GM18519 (cell line): ENCODE data around the gene ALKBH8.

ENCODE experiments used
- ATAC-seq: cut with Tn5 transposase; IDR thresholded peaks from one replicate; pipeline ENCODE4 v1.9.1; 2021; ENCODE audit warnings: mild to moderate bottlenecking, moderate library complexity; ENCODE audit not compliant: unreplicated experiment, low FRiP score

Gene ALKBH8, protein sequence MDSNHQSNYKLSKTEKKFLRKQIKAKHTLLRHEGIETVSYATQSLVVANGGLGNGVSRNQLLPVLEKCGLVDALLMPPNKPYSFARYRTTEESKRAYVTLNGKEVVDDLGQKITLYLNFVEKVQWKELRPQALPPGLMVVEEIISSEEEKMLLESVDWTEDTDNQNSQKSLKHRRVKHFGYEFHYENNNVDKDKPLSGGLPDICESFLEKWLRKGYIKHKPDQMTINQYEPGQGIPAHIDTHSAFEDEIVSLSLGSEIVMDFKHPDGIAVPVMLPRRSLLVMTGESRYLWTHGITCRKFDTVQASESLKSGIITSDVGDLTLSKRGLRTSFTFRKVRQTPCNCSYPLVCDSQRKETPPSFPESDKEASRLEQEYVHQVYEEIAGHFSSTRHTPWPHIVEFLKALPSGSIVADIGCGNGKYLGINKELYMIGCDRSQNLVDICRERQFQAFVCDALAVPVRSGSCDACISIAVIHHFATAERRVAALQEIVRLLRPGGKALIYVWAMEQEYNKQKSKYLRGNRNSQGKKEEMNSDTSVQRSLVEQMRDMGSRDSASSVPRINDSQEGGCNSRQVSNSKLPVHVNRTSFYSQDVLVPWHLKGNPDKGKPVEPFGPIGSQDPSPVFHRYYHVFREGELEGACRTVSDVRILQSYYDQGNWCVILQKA

DNA sequence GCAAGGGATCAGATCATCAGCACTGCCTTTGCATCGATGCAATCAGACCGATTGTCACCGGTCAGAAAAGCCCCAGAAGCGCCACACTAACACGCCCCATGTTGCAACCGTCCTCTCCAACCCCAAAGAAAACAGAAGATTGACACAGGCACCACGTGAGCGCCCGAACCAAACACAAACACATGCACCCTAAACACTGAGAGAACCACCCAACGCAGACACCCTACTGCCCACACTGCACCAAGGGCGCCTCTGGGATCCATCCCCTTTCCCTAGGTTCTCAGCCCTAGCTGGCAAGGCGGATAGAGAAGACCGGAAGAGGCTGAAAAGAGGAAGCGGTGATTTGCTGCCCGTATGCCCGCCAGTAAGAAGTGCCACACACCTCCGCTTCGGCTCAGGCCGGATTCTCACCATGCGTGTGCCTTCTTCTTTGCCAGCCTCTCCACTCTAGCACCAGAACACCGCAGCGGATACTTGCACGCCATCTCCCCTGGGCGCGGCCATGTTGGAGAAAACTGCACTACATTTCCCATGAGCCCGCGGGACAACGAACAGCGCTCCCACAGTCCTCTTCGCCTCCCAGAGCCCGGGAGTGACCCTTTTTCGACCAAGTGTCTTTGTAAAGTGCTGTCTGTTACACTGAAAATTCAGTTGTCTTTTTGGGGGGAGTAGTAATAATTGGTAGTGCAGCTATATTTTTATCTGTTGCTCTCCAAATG is at the start of gene ALKBH8:
ALKBH8 (minus strand) TSS at position 517 of the 719 bp plus-strand sequence. CDS start 4,842 bp downstream, outside the sequence.
- ATAC-seq: peak; percentile 56

DNA sequence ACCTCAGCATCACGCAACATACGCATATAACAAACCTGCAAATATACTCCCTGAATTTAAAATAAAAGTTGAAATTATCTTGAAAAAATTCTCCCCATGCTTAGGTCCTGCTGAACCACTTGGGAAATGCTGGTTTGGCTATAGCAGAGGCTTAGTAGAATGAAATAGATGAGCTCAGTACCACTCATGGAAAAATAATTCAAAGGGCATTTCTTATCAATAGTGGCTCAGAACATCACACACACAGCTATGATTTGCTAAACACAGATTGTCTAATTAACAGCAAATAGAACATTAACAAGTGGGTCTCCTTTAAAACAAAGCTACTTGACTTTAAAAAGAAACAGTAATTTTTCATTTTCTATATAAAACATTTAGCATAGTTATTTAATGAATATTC is 46.9 kb upstream of the ALKBH8 start:
- no peak for ATAC-seq

DNA sequence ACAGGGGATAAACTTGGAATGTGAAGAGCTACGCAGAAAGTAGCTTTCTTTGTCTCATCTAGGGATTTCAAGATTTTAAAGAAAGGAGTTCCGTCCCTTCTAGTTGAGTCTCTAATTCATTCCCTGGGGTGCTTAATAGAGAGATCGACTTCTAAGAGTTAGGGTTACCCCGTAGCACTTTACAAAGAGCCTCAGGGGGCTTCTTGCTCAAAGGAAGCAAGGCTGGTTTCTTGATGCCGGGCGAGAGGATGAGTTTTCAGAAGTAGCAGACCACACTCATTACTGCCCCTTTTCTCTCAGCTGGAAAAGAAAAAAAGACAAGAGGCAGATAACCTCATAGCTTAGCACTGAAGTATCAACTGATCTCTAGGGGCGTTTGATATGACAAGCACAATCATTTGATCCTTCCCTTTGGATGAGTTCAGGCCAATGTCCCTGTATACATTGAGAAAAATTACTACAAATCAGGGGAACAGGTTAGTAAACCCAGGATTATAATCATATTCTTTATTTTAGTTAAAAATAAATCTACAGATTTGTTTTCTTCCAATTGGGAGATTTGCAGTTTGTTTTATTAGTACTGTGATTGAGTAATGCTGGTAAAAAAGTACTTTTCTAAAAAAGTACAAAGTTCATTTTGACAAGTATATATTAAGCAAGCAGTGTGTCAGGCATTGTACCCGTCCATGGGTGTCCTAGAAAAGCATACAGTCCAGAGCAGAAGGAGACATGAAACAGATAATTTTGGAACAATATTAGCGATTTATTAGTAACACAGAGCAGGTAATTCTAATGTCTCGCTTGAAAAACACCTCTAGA is 44.1 kb upstream of the ALKBH8 start:
- no peak for ATAC-seq

DNA sequence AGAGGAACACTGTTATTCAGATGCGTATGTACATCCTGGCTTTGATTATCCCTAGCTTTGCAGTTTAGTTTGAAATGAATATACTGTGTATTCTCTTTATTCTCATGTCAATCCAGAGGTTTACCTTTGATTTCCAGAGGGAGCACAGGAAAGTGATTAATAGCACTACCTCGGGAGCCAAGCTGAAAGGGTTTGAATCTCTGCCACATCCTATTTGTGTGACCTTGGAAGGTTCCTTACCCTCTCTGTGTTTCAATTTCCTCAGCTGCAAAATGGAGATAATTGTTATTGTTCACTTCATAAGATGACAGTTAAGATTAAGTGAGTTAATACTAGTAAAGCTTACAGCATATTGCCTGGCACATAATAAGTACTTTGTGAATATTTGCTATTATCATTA is 43.3 kb upstream of the ALKBH8 start:
- no peak for ATAC-seq

DNA sequence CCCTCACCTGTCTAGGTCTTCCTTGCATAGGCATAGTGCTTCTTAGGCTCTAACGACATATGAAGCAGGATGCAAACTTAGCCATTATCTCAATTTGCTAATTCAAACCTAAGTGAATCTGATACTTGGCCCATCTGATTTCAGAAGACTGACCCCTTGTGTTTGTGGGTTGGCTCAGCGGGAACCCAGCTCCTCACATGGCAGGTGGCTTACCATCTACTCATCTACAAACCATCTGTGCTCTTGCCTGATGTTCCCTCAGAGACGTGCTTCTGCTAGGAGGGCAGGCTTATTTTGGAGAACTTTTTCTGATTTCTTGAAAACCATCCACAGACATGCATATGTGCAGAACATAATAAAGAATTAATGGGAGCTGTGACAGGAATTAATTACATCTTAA is 40.6 kb upstream of the ALKBH8 start:
- ATAC-seq: no peak

DNA sequence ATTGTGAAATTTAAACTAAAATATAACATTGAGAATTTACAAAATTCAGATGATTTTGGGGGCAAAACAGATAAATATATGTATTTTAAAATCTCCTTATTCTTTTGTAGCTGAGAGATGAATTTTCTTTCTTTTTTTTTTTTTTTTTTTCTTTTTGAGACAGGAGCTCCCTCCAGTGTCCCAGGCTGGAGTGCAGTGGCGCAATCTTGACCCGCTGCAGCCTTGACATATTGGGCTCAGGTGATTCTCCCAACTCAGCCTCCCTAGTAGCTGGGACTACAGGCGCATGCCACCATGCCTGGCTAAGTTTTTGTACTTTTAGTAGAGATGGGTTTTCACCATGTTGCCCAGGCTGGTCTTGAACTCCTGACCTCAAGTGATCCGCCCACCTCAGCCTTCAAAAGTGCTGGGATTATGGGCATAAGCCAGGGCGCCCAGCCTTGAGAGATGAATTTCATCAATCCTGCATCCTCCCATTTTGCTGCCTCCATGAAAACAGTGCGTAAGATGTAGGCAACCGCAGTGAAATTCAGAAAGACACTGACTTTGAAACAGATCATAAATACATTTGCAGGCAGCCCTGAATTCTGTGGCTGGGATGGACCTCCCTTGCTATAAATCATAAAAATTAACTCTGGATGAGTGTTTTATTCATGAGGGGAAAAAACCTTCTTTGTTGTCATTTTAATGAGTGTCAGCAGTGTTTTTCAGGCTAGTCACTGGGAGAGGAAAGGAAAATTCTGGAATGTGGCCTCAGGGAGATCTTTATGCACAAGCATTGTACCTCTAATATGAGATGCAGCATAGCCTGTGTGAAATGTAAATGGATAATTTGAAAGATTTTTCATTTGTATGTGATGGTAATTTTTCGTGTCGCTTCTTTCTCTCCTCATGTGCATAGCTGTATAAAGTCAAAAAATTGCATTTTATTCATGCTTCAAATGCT is 39.8 kb upstream of the ALKBH8 start:
- ATAC-seq: no peak

DNA sequence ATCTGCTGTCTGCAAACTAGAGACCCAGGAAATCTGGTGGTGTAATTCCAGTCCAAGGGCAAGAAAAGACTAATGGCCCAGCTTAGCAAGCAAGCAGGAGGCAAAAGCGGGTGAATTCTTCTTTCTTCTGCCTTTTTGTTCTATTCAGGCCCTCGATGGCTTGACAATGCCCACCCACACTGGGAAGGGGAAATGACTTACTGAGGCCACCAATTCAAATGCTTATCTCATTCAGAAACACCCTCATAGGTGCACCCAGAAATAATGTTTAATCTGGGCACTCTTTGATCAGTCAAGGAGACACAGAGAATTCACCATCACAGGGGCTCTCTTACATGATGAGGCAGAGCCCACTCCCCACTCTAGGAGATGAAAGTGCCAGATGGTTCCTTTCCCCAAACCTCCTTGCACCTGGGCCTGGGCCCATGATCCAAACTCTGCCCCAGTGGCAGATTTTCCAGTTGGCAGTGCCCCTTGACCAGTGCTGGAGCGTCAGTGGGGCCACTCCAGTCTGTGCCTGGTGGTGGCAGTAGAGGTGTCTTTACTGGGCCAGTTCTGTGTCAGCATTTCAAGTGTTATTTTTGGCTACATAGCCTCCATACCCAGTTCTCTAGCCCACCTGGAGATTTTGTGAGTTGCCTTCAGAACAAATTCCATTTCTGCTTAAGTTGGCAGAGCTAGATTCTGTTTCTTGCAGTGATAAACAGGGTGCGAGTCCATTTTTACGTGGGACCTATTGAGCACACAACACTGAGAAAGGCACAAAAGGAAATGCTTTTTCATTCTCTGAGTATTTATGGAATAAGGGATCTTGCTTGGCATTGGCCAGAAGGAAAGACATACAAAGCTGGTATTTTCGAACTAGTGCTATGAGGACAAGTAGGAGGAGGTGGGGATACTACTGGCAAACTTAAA is 32.9 kb upstream of the ALKBH8 start:
- ATAC-seq: no peak

DNA sequence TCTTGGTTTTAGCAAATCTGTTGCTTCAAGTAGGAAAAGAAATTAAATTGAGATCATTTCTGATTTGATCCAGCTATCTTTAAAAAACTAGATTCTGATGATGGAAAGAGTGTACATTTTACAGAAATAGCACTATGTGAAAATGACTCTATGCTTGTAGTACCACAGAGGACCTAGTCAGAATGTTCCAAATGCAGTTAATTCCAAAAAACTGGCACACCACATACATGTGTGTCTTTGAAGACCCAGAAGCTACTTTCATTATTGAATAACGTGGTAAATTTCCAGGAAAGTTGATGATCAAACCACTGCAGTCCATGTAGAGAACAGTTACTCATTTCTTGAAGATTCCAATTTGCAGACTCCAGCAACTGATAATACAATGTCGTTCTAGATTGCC is 29.2 kb upstream of the ALKBH8 start:
- ATAC-seq: no peak

DNA sequence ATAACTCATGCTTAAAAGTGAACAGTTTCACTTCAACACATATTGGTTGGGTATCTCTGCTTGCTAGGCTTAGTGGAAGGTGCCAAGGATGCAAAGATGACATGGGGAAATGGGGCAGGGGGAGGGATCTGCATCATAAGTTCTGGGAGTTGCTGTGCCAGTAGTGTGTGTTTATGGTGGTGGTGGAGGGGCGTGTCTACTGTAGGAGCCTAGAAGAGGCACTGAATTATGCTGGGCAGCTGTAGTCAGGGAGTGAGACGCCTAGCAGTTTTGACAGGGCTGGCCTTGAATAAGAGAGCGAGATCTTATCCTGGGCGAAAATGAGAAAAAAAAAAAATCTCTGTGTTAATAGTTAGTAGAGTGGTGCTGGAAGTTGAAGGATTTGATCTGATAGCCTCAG is 28.4 kb upstream of the ALKBH8 start:
- no peak for ATAC-seq

DNA sequence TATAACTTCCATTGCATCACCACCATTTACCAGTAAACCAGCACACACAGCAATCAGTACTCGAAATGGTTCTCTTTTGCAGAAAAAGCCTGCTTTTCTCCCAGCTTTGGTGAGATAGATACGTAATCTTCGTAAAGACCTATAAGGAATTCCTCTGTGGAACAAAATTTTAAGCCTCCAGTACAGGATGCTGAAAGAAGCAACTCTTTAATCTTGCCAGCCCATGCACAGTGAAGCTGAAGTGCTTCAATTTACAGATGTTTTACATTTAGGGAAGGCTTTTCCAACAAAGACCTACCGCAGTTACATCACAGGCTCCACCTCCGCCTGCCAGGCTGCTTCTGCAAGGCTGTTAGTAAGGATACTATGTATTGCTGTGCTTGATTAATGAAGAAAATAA is 27.3 kb upstream of the ALKBH8 start:
- no peak for ATAC-seq

DNA sequence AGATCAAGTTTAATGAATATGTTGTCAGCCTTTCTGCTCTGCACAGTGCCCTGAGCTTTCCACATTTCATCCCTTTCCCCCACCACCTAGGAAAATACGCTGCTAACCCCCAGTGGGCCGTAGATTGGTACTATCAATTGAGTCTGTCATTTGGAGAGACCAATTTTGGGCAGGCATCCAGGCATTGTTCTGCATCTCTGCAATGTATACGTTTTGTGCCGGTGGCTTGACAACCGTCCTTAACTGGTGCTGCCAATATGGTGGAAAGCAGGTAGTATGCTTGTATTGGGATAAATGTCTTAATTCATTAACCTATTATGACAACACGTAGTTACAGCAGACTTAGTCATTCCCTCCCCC is 26.7 kb upstream of the ALKBH8 start:
- ATAC-seq: no peak

DNA sequence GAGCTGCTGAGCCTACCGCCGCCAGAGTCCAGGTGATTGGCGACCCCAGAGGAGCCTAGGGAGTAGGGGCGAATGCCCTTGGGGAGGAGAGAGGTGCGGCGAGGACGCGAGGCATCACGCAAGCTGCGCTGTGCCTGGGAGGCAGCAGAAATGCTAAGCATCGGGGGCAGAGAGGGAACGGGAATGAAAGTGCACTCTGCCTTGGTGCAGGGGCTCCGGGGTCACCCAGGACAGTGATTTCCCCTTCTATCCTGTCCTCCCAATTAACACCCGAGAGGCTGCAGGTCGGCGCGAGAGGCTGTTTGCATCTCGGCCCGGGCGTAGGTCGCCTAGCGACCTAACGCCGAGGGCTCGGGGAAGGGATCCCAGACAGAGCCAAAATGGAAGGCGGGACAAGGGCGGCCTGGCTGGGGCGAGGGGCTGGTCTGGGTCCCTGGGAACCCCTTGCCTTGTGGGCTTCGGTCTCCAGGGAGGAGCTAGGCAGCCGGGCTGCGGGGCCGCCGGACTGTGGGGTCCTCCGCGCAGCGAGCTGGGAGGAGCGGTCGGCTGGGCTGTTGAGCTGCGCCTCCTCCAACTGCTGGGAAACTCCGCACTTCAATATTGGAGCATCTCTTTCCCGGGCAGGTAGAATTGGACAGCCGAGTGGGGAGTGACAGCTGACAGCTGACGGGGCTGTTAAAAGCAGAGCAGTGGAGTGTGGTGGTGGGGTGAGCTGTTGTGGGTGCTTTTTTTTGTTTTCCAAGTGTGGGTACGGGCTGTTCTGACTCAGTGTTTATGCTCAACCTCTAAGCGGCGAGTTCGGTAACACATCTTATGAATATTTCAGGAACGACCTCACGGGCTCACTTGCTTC is 26.1 kb upstream of the ALKBH8 start:
- no peak for ATAC-seq

DNA sequence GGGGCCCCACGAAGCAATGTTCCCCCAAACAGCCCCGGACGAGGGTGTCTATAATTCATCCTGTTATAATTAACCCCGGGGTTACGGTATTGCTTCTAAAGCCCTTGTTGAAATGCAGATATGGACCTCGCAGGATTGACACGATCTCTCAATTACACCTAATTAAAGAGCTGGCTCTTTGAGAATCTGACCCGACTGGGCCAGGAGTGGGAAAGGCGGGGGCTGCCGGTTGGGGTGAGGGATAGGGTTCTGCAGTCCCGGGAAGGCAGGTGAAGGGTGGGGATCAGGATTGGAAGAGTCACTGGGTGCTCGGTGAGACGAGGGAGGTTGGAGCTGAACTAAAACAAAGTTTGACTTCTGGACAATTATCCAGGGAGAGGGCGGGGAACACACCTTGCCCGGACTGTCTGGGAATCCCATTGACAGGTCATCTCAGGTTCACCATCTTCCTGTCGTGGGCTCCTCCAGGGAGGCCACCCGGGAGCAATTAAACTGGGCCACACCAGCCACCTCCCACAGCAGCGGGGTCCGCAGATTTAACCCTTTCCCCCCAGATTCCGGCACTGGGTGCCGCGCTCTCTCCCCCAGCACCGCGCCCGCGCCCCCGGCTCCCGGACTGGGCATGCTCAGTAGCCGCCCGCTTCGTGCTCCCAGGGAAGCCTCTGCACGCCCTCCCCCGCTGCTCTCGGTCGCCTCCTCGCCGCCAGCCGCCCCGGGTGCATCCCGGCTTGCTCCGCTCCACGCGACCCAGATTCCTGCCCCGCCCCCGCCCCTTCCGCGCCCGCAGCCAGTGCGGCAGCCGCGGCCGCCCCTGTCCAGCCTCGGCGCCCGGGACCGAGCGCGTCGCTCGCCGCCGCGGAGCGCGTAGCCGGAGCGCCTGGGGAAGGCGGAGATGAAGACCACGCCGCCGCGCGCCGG is 25.2 kb upstream of the ALKBH8 start, which contains the start of gene ELMOD1:
ELMOD1 (plus strand) TSS at position 688 of the 918 bp plus-strand sequence. CDS start 27,043 bp downstream, outside the sequence.
- no peak for ATAC-seq

DNA sequence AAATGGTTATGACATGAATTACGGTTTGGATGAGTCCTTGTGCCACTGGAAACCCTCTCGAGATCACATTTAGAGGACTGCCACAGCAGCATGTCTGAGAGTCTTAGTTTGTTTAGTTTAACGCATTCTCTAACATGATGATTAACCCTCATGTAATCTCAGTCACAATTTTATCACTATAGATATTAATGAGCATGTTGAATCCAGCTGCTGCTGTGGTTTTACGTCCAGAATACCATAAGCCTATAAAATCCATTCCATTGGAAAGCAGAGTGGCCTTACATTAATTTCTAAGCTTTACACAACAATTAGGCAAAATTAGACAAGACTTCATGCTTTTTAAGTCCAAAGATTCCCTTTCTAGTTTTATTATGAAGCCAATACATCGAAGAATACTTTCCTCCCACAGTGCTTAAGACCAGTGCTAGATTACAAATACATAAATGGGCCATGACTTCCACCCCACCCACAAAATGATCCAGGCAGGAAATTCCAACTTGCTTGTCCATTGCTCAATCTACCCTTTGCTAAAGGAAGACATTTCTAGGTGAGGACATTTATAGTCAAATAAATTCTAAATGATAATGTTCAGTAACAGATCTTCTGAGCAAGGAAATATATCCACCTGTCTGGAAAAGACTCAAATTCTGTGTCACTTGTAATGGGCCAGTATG is 21.9 kb upstream of the ALKBH8 start:
- ATAC-seq: no peak

DNA sequence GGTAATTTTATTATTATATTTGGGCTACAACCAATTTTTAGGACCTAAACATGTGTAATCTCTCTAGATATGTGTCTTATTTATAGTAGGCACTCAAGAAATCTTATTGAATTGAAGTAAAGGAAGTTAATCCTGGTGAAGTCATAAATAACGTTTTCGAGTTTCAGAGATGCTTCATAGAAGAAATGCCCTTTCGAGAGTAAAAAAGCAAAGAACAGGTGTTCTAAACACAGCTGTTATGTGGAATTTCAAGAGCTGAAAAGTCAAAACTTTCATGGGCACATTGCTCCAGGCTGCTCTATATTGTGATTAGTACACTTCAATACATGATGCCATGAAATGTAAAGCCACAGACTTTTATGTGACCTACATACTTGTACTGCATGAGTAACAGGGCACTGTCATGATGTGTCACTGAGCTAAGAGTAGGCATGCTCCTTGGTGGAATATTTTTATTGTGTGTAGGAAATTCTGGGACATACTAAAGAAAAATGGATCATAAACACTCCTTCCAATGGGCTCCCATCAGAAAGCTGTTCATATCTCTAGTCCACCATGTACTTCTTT is 18.2 kb upstream of the ALKBH8 start:
- ATAC-seq: no peak

DNA sequence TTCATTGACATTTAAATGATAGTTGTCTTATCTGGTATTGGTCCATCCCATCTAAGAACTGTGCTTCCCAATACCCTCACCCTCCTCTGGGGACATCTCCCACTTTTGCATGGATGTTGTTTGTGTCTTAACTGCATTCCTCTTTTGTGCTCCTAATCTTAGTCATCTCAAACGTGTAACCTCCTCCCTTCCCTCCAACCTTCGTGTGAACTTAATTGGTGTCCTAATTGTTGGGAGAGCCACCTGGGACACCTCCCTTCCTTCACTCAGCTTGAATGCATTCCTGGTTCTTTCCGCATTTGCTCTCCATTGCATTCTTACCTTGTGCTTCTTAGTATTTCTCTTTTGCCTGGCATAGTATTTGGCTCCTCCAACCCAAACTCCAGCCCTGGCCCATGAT is 15.6 kb upstream of the ALKBH8 start:
- ATAC-seq: no peak
